ENCODE measurements around the gene CAB39L.
A peak's percentile ranks its signal among the peaks of the same experiment; 100 is the strongest.

The CAB39L gene

GRCh38 chr13:49452725-49453457, 9.0 kb upstream of the CAB39L start:
- H3K36me3 Mint-ChIP-seq = peaks cover 6% of the 10 kb centered on the region
- H3K27me3 Mint-ChIP-seq = no peaks in the 10 kb centered on the region
- H3K4me3 Mint-ChIP-seq = no peak overlapping the region
- peaks cover 58% of the 10 kb centered on the region for H3K4me1 Mint-ChIP-seq (ENCODE audit: low read depth)
- peak overlapping the region; percentile 2 for H3K27ac Mint-ChIP-seq
- H3K9me3 Mint-ChIP-seq (ENCODE audit: low read depth) = no peaks in the 10 kb centered on the region

- Mint-ChIP-seq H3K4me3 (peak overlapping the region; percentile 27), H3K27me3 (no peaks in the 10 kb centered on the region), H3K9me3 (ENCODE audit: low read depth) (no peaks in the 10 kb centered on the region), H3K4me1 (ENCODE audit: low read depth) (peaks cover 72% of the 10 kb centered on the region), H3K36me3 (peaks cover 6% of the 10 kb centered on the region), H3K27ac (peak overlapping the region; percentile 31)
Measured at GRCh38 chr13:49450105-49450819, 6.4 kb upstream of the CAB39L start.

GRCh38 chr13:49448753-49449152, 4.9 kb upstream of the CAB39L start:
- Mint-ChIP-seq H3K27ac (peak overlapping the region; percentile 85), H3K36me3 (peaks cover 6% of the 10 kb centered on the region), H3K4me1 (ENCODE audit: low read depth) (peaks cover 65% of the 10 kb centered on the region), H3K9me3 (ENCODE audit: low read depth) (no peaks in the 10 kb centered on the region), H3K27me3 (no peaks in the 10 kb centered on the region), H3K4me3 (no peak overlapping the region)

- no peaks in the 10 kb centered on the region for H3K27me3 Mint-ChIP-seq
- no peaks in the 10 kb centered on the region for H3K9me3 Mint-ChIP-seq (ENCODE audit: low read depth)
- H3K4me1 Mint-ChIP-seq (ENCODE audit: low read depth) = peaks cover 68% of the 10 kb centered on the region
- peak overlapping the region; percentile 80 for H3K4me3 Mint-ChIP-seq
- H3K36me3 Mint-ChIP-seq = peaks cover 4% of the 10 kb centered on the region
- H3K27ac Mint-ChIP-seq = peak overlapping the region; percentile 92
Measured at GRCh38 chr13:49446473-49446872, 2.6 kb upstream of the CAB39L start.

- H3K4me1 Mint-ChIP-seq (ENCODE audit: low read depth) = peaks cover 59% of the 10 kb centered on the region
- peaks cover 3% of the 10 kb centered on the region for H3K36me3 Mint-ChIP-seq
- H3K27ac Mint-ChIP-seq = peak overlapping the region; percentile 95
- peak overlapping the region; percentile 92 for H3K4me3 Mint-ChIP-seq
- H3K27me3 Mint-ChIP-seq = no peaks in the 10 kb centered on the region
- no peaks in the 10 kb centered on the region for H3K9me3 Mint-ChIP-seq (ENCODE audit: low read depth)
Measured at GRCh38 chr13:49444524-49445395, 896 bp upstream of the CAB39L start.

- Mint-ChIP-seq H3K4me1 (ENCODE audit: low read depth) (peaks cover 44% of the 10 kb centered on the region), H3K4me3 (peak overlapping the region; percentile 92), H3K36me3 (no peaks in the 10 kb centered on the region), H3K9me3 (ENCODE audit: low read depth) (no peaks in the 10 kb centered on the region), H3K27ac (peak overlapping the region; percentile 96), H3K27me3 (no peaks in the 10 kb centered on the region)
Measured at GRCh38 chr13:49443357-49443703, 534 bp downstream of the CAB39L start.

- H3K36me3 Mint-ChIP-seq = no peaks in the 10 kb centered on the region
- H3K27me3 Mint-ChIP-seq = no peaks in the 10 kb centered on the region
- H3K27ac Mint-ChIP-seq = no peak overlapping the region
- peaks cover 31% of the 10 kb centered on the region for H3K4me1 Mint-ChIP-seq (ENCODE audit: low read depth)
- H3K9me3 Mint-ChIP-seq (ENCODE audit: low read depth) = no peaks in the 10 kb centered on the region
- H3K4me3 Mint-ChIP-seq = peak overlapping the region; percentile 57
Measured at GRCh38 chr13:49441846-49442245, 2.0 kb downstream of the CAB39L start.

- Mint-ChIP-seq H3K27ac (no peak overlapping the region), H3K9me3 (ENCODE audit: low read depth) (no peaks in the 10 kb centered on the region), H3K36me3 (no peaks in the 10 kb centered on the region), H3K4me3 (no peak overlapping the region), H3K27me3 (no peaks in the 10 kb centered on the region), H3K4me1 (ENCODE audit: low read depth) (peaks cover 26% of the 10 kb centered on the region)
Measured at GRCh38 chr13:49441312-49441711, 2.6 kb downstream of the CAB39L start.

- Mint-ChIP-seq H3K27me3 (no peaks in the 10 kb centered on the region), H3K9me3 (ENCODE audit: low read depth) (no peaks in the 10 kb centered on the region), H3K4me1 (ENCODE audit: low read depth) (peaks cover 17% of the 10 kb centered on the region), H3K36me3 (no peaks in the 10 kb centered on the region), H3K4me3 (no peak overlapping the region), H3K27ac (no peak overlapping the region)
Measured at GRCh38 chr13:49439609-49440008, 4.3 kb downstream of the CAB39L start.

GRCh38 chr13:49437705-49438104, 6.2 kb downstream of the CAB39L start:
- Mint-ChIP-seq H3K4me1 (ENCODE audit: low read depth) (peaks cover 7% of the 10 kb centered on the region), H3K27ac (no peak overlapping the region), H3K4me3 (no peak overlapping the region), H3K9me3 (ENCODE audit: low read depth) (no peaks in the 10 kb centered on the region), H3K27me3 (no peaks in the 10 kb centered on the region), H3K36me3 (peaks cover 3% of the 10 kb centered on the region)

GRCh38 chr13:49436890-49437289, 7.0 kb downstream of the CAB39L start:
- no peak overlapping the region for H3K4me3 Mint-ChIP-seq
- H3K9me3 Mint-ChIP-seq (ENCODE audit: low read depth) = no peaks in the 10 kb centered on the region
- no peak overlapping the region for H3K27ac Mint-ChIP-seq
- H3K36me3 Mint-ChIP-seq = peaks cover 3% of the 10 kb centered on the region
- no peaks in the 10 kb centered on the region for H3K27me3 Mint-ChIP-seq
- peaks cover 3% of the 10 kb centered on the region for H3K4me1 Mint-ChIP-seq (ENCODE audit: low read depth)

- no peaks in the 10 kb centered on the region for H3K4me1 Mint-ChIP-seq (ENCODE audit: low read depth)
- no peaks in the 10 kb centered on the region for H3K9me3 Mint-ChIP-seq (ENCODE audit: low read depth)
- H3K27ac Mint-ChIP-seq = no peak overlapping the region
- no peaks in the 10 kb centered on the region for H3K27me3 Mint-ChIP-seq
- no peak overlapping the region for H3K4me3 Mint-ChIP-seq
- peaks cover 3% of the 10 kb centered on the region for H3K36me3 Mint-ChIP-seq
Measured at GRCh38 chr13:49435992-49436391, 7.9 kb downstream of the CAB39L start.

GRCh38 chr13:49429121-49429520, 14.7 kb downstream of the CAB39L start:
- Mint-ChIP-seq H3K4me1 (ENCODE audit: low read depth) (no peaks in the 10 kb centered on the region), H3K4me3 (no peak overlapping the region), H3K27ac (no peak overlapping the region), H3K9me3 (ENCODE audit: low read depth) (no peaks in the 10 kb centered on the region), H3K27me3 (no peaks in the 10 kb centered on the region), H3K36me3 (peaks cover 6% of the 10 kb centered on the region)

- Mint-ChIP-seq H3K4me3 (no peak overlapping the region), H3K27me3 (no peaks in the 10 kb centered on the region), H3K4me1 (ENCODE audit: low read depth) (no peaks in the 10 kb centered on the region), H3K9me3 (ENCODE audit: low read depth) (no peaks in the 10 kb centered on the region), H3K36me3 (peaks cover 4% of the 10 kb centered on the region), H3K27ac (no peak overlapping the region)
Measured at GRCh38 chr13:49428041-49428763, 15.7 kb downstream of the CAB39L start.

Measured in activated naive CD8-positive, alpha-beta T cell (primary cell).